ENCODE measurements around the gene ZFP36L2. TPM values are rescaled to one million over a fixed set of nuclear protein-coding genes. Genes with fewer than 3 reads are reported as not detected.

Gene ZFP36L2
- total RNA-seq, 4 donors from 2014 or later: 90.0 to 141 (median 116) TPM

DNA sequence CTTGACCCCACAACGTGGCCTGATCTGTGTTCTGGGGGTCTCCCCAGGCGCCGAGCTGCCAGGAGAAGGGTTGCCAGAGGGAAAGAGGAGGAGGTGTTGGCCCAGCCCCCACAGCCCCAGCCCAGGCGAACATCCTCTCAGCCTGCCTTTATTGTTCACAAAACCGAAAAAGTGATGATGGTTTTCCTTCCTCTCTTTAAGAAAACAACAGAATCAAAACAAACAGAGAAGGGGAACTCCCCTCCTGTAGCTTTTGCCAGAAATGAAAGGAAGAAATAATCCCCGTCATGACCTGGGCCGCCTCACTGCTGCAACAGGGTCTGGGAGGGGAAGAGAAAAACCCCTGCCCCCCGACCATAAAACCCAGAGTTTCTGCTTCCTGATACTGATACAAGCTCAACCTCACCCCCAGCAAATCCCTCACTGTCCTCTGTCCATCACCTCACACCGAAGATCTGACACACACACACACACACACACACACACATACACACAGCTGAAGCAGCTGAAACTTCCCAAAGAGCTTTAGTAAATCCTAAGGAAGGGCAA lies 52.0 kb downstream of the ZFP36L2 start:
- DNase-seq (ENCODE audit: low spot score in 2 of 2): no peak
- H3K27ac ChIP-seq: peak overlapping the region in 3 of 4 donors; percentile 42 to 80 (median 66)
- H3K9me3 ChIP-seq: peaks cover 0 to 27% (median 3%) of the 10 kb centered on the region in 4 donors
- TF ChIP-seq EP300 (IDR thresholded peaks at IDR 0.05): peak in 1 of 2 donors; percentile 34
- TF ChIP-seq, protein P1, sequence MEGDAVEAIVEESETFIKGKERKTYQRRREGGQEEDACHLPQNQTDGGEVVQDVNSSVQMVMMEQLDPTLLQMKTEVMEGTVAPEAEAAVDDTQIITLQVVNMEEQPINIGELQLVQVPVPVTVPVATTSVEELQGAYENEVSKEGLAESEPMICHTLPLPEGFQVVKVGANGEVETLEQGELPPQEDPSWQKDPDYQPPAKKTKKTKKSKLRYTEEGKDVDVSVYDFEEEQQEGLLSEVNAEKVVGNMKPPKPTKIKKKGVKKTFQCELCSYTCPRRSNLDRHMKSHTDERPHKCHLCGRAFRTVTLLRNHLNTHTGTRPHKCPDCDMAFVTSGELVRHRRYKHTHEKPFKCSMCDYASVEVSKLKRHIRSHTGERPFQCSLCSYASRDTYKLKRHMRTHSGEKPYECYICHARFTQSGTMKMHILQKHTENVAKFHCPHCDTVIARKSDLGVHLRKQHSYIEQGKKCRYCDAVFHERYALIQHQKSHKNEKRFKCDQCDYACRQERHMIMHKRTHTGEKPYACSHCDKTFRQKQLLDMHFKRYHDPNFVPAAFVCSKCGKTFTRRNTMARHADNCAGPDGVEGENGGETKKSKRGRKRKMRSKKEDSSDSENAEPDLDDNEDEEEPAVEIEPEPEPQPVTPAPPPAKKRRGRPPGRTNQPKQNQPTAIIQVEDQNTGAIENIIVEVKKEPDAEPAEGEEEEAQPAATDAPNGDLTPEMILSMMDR (IDR thresholded peaks at IDR 0.05): no peak
- TF ChIP-seq POLR2A (IDR thresholded peaks at IDR 0.05): peak in 1 of 2 donors; percentile 12
- H3K36me3 ChIP-seq: peaks cover 0 to 12% (median 0%) of the 10 kb centered on the region in 3 donors
- H3K4me1 ChIP-seq: peaks cover 0 to 43% (median 19%) of the 10 kb centered on the region in 4 donors
- 63 to 66% methylated on average over 9 of the region's 9 CpGs for WGBS, 2 donors
- H3K27me3 ChIP-seq: no peaks in the 10 kb centered on the region
- no peak overlapping the region for H3K4me3 ChIP-seq

Measured in tibial nerve (tissue), 4 donors.